Dendritic cell treated with granulocyte-macrophage colony-stimulating factor and Interleukin-4, amounts not matched to agents 40 ng/mL and 50 ng/mL, for 4 days (primary cell): ENCODE data around the gene FRMD3.

Experiments used
- H3K27ac Mint-ChIP-seq: one replicate; pipeline ENCODE4 v1.8.0; 2022; ENCODE audit warnings: mild to moderate bottlenecking, mixed read lengths
- H3K27me3 Mint-ChIP-seq: one replicate; pipeline ENCODE4 v1.8.0; 2022; ENCODE audit warnings: mild to moderate bottlenecking, mixed read lengths
- H3K36me3 Mint-ChIP-seq: one replicate; pipeline ENCODE4 v1.8.0; 2022; ENCODE audit warnings: low read depth, mixed read lengths
- H3K4me1 Mint-ChIP-seq: one replicate; pipeline ENCODE4 v1.8.0; 2022; ENCODE audit warnings: low read depth, mixed read lengths
- H3K4me3 Mint-ChIP-seq: one replicate; pipeline ENCODE4 v1.8.0; 2022; ENCODE audit warnings: mild to moderate bottlenecking, moderate library complexity, mixed read lengths
- H3K9me3 Mint-ChIP-seq: one replicate; pipeline ENCODE4 v1.8.0; 2022; ENCODE audit warnings: mixed read lengths
- intact Hi-C: fragments of 100-400 bp; cut with micrococcal nuclease; formaldehyde crosslinking; loops from one replicate; pipeline ENCODE4 v1.15.0; 2022

Gene FRMD3

DNA sequence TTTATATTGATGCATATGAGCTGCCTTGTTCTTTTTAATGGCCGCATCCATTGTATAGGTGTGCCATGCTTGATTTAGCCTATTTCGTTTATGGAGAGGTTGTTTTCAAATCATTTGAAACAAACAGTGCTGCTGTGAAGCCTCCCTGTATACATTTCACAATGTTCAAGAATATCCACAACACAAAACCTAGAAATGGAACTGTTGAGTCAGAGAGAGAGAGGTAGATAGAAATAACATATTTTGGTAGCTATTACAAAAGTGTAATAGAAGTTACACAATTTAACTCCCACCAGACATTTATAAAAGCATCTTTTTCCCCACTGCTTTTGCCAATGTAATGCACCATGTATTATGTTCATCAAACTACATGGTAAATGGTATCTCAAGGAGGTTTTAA, 82.0 kb downstream of the FRMD3 start:
- intact Hi-C loops = no loop called here
- no peak overlapping the region for H3K4me3 Mint-ChIP-seq
- H3K27me3 Mint-ChIP-seq = no peaks in the 10 kb centered on the region
- peaks cover 3% of the 10 kb centered on the region for H3K4me1 Mint-ChIP-seq
- H3K36me3 Mint-ChIP-seq = peaks cover 3% of the 10 kb centered on the region
- no peak overlapping the region for H3K27ac Mint-ChIP-seq
- H3K9me3 Mint-ChIP-seq = peaks cover 15% of the 10 kb centered on the region

DNA sequence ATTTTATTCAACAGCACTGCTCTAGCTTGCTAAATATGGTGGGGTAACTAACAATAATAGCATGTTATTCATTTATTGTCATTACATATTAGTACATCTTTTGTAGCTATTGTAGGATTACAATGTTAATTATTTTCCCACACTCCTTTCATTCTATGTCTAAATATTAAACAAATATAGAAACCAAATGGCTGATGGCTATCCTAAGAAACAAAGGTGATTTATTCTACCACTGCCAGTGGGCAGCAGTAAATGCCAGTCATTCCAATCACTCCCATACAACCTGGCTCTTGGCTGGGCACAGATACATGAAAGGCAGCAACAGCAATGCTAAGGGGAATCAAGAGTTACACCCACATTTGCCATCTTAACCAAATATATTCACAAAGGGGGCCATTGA, 84.1 kb downstream of the FRMD3 start:
- Mint-ChIP-seq H3K27me3 (no peaks in the 10 kb centered on the region), H3K9me3 (peaks cover 9% of the 10 kb centered on the region), H3K4me3 (no peak overlapping the region), H3K27ac (no peak overlapping the region), H3K4me1 (peaks cover 6% of the 10 kb centered on the region), H3K36me3 (no peaks in the 10 kb centered on the region)
- intact Hi-C loops = no loop called here

DNA sequence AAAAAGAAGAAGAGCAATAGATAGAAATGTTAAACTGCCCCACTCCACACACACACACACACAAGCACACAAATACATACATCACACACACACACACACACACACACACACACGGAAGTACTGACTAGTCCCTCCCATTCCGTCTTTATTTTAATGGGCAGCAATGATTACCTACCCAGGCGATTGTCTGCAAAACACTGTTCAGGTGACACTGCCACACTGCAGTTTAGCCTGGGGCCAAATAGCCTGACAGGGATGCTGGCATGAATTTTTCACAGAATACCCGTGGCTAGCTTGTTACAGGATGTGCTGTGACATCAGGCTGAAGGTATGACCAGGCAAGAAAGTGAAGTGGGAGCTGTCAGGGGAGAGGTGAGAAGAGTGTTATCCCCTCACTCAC, 86.9 kb downstream of the FRMD3 start:
- Mint-ChIP-seq H3K4me1 (peaks cover 7% of the 10 kb centered on the region), H3K36me3 (no peaks in the 10 kb centered on the region), H3K27ac (no peak overlapping the region), H3K4me3 (no peak overlapping the region), H3K9me3 (peaks cover 9% of the 10 kb centered on the region), H3K27me3 (no peaks in the 10 kb centered on the region)
- intact Hi-C loops = no loop called here

DNA sequence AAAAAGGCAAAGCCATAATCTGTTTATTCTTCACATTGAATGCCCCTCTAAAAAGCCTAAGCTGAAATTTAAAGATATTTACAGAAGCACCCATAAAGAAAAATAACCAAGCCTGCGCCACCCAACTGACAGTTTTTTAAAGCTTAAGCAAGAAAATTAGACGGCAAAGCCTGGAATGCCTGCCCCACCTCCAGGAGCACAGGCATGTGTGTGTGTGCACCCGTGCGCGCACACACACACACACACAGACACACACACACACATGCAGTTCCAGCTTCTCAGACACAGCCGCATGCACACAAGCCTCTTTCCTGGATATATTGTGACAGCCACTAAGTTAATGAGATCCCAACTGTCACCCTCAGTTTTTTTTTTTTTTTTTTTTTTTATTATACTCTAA, 88.2 kb downstream of the FRMD3 start:
- Mint-ChIP-seq H3K27me3 (no peaks in the 10 kb centered on the region), H3K9me3 (peaks cover under 1% of the 10 kb centered on the region), H3K36me3 (no peaks in the 10 kb centered on the region), H3K4me3 (no peak overlapping the region), H3K4me1 (peaks cover 7% of the 10 kb centered on the region), H3K27ac (no peak overlapping the region)
- intact Hi-C loops = no loop called here

DNA sequence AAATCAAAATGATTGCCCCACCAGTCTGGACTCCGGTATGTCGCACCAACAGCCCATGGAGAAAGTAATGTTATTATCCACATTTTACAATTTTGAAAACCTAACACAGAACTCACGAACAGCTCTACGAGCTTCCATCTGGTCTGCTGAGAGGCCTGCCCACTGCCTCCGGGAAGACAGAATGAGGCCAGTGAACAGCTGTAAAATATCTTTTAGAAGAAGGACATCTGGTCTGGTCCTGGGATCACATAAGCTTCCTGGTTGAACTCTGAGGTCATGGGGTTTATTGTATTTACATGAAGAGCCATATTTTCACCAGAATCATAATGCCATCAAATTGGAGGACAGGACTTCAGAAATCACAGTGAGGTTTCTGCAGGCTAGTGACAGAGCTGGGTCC, 89.0 kb downstream of the FRMD3 start:
- Mint-ChIP-seq H3K9me3 (no peaks in the 10 kb centered on the region), H3K27ac (no peak overlapping the region), H3K27me3 (no peaks in the 10 kb centered on the region), H3K36me3 (no peaks in the 10 kb centered on the region), H3K4me3 (no peak overlapping the region), H3K4me1 (peaks cover 7% of the 10 kb centered on the region)
- intact Hi-C loops = no loop called here

DNA sequence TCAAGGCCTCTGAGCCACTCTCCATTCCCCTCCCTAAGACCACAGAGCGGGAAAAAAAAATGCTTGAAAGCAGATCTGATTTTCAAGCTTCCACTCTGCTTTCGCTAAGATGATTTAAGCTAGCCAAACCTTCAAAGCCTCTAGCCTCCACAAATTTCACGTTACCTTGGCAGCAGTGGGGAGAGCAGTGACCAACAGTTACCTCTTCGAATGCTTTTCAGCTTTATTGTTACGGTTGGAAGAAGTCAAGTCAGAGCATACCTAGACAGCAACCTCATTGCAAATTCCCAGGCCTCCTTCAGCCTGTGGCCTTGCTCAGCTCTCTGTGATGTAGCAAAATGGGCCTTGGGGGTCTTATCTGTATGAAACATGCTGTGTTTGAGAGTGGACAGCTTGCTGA, 89.6 kb downstream of the FRMD3 start:
- H3K36me3 Mint-ChIP-seq = no peaks in the 10 kb centered on the region
- no peaks in the 10 kb centered on the region for H3K9me3 Mint-ChIP-seq
- H3K27ac Mint-ChIP-seq = no peak overlapping the region
- H3K4me3 Mint-ChIP-seq = no peak overlapping the region
- intact Hi-C loops = no loop called here
- H3K27me3 Mint-ChIP-seq = no peaks in the 10 kb centered on the region
- peaks cover 7% of the 10 kb centered on the region for H3K4me1 Mint-ChIP-seq

DNA sequence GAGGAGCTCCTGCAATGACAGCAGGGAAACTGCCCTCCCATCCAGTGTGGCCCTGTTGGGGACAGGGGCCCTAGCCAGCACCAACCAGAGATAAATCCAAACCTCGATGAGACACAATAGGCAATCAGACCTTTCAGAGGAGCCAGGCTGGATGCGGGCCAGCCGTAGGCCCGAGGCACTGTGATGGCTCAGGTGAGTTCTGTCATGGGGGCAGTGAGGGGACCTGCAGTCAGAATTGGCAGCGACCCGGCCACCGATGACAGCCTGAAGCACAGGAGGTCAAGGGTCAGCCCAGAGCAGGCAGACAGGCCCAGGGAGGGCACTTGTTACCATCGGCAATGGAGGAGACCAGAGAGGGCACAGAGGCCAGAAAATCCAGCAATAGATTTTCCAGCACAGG, 90.8 kb downstream of the FRMD3 start:
- Mint-ChIP-seq H3K4me1 (peaks cover 7% of the 10 kb centered on the region), H3K36me3 (no peaks in the 10 kb centered on the region), H3K9me3 (no peaks in the 10 kb centered on the region), H3K27me3 (no peaks in the 10 kb centered on the region), H3K27ac (peak overlapping the region; percentile 5), H3K4me3 (no peak overlapping the region)
- intact Hi-C loops = no loop called here

DNA sequence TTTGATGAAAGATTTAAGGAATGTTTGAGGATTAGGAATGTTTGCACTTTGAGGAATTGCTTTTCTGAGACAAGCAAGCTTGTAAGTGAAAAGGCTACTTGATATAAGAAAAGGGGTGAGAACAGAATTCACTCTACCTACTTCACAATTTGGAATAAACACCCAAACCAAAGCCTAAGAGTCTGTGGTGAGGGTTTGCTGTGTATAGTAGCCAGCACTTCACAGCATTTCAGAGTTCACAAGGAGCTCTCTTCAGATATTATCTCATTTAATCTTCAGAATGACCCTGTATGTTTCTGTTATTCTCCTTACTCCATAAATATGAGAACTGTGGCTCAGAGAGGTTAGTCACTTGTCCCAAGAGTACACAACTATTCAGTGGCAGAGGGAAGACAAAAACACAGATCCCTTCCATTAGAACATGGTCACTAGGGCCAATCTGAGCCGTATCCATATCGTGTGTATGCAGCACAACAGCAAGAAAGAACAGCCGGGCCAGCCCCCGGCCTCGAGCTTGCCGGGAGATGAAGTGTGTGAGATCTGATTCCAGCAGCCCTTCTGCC, 92.4 kb downstream of the FRMD3 start:
- no peaks in the 10 kb centered on the region for H3K9me3 Mint-ChIP-seq
- no peak overlapping the region for H3K27ac Mint-ChIP-seq
- H3K27me3 Mint-ChIP-seq = no peaks in the 10 kb centered on the region
- intact Hi-C loops = no loop called here
- H3K4me1 Mint-ChIP-seq = peaks cover 7% of the 10 kb centered on the region
- H3K4me3 Mint-ChIP-seq = no peak overlapping the region
- no peaks in the 10 kb centered on the region for H3K36me3 Mint-ChIP-seq

DNA sequence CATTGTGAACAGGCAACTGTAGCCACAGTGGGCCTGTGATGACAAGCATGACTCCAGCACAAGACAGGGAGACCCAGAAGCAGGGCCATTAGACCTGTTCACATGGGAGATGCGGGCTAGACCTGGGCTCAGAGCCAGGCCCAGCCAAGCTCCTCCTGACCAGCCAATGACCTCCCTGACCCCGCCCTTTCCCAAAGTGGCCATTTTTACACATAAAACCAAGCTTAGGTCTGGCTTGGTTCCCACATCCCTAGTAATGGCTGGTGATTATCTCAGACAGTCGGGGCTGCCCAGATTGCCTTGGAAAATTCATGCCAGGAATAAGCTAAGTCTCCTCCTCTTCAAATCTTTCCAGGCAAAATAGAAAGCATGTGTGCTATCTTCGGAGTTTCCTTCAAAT, 94.1 kb downstream of the FRMD3 start:
- Mint-ChIP-seq H3K36me3 (no peaks in the 10 kb centered on the region), H3K27me3 (no peaks in the 10 kb centered on the region), H3K4me1 (peaks cover 2% of the 10 kb centered on the region)

DNA sequence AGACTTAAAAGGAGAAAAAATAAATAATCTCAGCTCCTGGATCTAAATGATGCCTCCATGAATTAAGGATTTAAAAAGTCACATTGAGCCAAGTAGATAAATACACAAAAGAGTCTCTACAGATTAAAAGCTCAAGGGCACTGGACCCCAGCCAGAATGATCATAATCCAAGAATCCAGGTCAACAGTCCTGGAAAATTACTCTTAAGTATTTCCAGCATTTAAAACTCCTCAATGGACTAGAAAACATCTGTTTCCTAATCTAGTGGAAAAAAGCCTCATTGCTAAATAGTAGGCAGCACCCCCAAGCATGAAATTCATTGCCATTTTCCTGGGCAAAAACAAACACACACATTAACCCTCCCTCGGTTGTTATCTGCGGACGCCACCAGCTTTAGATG, 96.8 kb downstream of the FRMD3 start:
- Mint-ChIP-seq H3K27ac (no peak overlapping the region), H3K36me3 (no peaks in the 10 kb centered on the region), H3K9me3 (no peaks in the 10 kb centered on the region), H3K4me3 (no peak overlapping the region), H3K27me3 (no peaks in the 10 kb centered on the region), H3K4me1 (peaks cover 9% of the 10 kb centered on the region)
- intact Hi-C loops = no loop called here

More for the DNA sequence above, 94.1 kb downstream of the FRMD3 start:
- Mint-ChIP-seq H3K4me3 (no peak overlapping the region), H3K27ac (no peak overlapping the region), H3K9me3 (no peaks in the 10 kb centered on the region)
- intact Hi-C loops = no loop called here

DNA sequence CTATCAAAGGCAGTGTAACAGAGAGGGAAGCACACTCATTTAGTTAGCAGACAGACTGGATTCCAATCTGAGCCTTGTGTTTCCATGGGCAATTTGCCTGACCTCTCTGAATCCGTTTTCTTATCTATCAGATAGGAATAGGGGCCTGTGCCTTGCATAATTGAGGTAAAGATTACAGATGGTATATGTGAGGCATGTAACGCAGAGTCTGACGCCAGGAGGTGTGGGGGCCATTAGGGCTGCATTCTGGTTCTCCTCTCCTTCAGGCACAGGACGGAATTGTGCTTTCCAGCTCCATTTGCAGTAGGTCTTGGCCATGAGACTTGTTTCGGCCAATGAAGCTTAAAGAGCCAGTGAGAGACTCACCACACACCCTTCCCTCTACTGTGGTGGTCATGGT, 97.6 kb downstream of the FRMD3 start:
- Mint-ChIP-seq H3K9me3 (no peaks in the 10 kb centered on the region), H3K4me3 (no peak overlapping the region), H3K4me1 (peaks cover 14% of the 10 kb centered on the region), H3K36me3 (no peaks in the 10 kb centered on the region), H3K27ac (no peak overlapping the region), H3K27me3 (no peaks in the 10 kb centered on the region)
- intact Hi-C loops = no loop called here

DNA sequence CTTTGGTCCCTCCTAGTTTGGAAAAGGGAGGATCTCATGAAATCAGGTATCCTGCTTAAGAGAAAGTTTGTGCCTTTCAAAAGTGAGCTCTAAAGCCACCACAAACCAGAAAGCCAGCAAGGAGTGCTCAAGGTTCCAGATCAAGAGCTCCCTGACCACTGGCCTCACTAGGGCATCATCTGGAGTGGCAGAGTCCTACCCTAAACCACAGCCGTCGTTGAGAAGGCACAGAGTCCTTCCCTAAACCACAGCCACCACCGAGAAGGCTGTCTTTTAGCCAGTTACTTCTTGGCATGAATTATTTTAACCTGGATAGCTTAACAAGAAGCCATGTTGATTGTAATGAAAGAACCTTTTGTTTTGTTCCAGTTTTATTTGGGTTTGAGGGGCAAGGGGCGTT, 102.9 kb downstream of the FRMD3 start:
- Mint-ChIP-seq H3K4me1 (peaks cover 51% of the 10 kb centered on the region), H3K9me3 (no peaks in the 10 kb centered on the region), H3K36me3 (peaks cover 5% of the 10 kb centered on the region), H3K27ac (peak overlapping the region; percentile 60), H3K27me3 (no peaks in the 10 kb centered on the region), H3K4me3 (no peak overlapping the region)
- intact Hi-C loops = loop anchor here (10.0 kb wide), 1 partner anchor 100 kb away; the partner anchor contains the start of gene FRMD3

DNA sequence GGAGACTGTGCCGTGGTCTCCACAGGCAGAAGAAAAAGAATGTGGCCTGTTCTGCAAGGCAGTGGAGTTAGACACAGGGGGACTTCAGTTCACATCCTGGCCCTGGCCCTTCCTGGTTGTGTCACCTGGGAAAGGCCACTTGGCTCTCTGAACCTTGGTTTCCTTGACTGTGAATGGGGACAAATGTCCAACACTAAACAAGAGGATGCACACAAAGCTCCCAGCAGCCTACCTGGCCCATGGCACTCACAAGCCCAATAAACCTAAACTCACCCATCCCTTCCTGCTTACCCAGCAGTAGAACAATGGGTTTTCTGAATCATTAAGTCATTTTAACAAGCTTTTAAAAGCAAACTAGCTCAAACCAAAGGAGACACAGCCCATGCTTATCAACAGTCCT, 103.9 kb downstream of the FRMD3 start:
- Mint-ChIP-seq H3K4me1 (peaks cover 55% of the 10 kb centered on the region), H3K9me3 (no peaks in the 10 kb centered on the region), H3K27me3 (peaks cover 4% of the 10 kb centered on the region), H3K4me3 (no peak overlapping the region), H3K36me3 (peaks cover 5% of the 10 kb centered on the region), H3K27ac (peak overlapping the region; percentile 66)
- intact Hi-C loops = loop anchor here (10.0 kb wide), 1 partner anchor 101 kb away; the partner anchor contains the start of gene FRMD3

DNA sequence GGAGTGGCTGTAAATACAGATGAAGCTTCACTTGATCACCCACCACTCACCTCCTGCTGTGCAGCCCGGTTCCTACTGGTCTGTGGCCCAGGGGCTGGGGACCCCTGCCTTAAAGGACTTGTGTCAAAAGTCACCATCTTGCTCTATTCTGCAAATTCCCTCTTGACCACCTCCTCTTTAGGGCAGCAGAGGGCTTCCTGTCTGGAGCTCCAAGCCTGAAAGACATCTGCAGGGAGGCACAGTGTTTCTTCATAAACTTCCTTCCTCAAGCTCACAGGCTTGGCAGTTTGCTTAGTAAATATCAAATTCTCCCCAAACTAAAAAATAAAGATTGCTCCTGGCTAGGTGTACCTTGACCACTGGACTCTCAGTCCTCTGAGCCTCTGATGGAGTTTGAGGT, 104.4 kb downstream of the FRMD3 start:
- intact Hi-C loops = loop anchor here (2.0 to 10.0 kb wide), 2 partner anchors 37 to 101 kb away; partner anchors contain the start of gene FRMD3
- Mint-ChIP-seq H3K4me1 (peaks cover 58% of the 10 kb centered on the region), H3K4me3 (no peak overlapping the region), H3K27me3 (peaks cover 4% of the 10 kb centered on the region), H3K36me3 (peaks cover 5% of the 10 kb centered on the region), H3K9me3 (no peaks in the 10 kb centered on the region), H3K27ac (peak overlapping the region; percentile 66)

DNA sequence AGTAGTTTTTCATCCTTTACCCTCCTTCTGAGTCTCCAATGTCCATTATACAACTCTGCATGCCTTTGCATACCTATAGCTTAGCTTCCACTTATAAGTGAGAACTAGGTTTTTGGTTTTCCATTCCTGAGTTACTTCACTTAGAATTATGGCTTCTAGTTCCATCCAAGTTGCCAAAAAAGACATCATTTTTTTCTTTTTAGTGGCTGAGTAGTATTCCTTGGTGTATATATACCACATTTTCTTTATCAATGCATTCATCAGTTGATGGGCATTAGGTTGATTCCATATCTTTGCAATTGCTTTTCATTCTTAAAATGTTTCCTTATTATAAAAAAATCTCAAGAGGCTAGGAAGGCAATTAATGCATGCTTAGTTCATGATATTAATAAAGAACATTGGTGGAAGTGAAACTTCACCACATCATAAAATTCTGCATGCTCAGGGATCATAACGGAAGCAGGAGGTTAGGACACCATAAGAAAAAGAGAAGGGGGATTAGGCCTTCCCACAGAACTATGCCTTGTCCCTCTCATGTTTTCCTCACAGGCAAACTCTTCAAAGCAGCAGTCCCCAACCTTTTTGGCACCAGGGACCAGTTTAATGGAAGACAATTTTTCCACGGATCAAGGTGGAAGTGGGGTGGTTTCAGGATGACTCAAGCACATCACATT, 105.2 kb downstream of the FRMD3 start:
- Mint-ChIP-seq H3K4me1 (peaks cover 56% of the 10 kb centered on the region), H3K27ac (peak overlapping the region; percentile 66), H3K27me3 (peaks cover 4% of the 10 kb centered on the region), H3K9me3 (no peaks in the 10 kb centered on the region), H3K36me3 (peaks cover 5% of the 10 kb centered on the region), H3K4me3 (no peak overlapping the region)
- intact Hi-C loops = loop anchor here (2.0 to 10.0 kb wide), 2 partner anchors 38 to 102 kb away; partner anchors contain the start of gene FRMD3
